GM18867 (cell line): ENCODE results near the gene SUSD3.

ENCODE experiments used
- ATAC-seq: cut with Tn5 transposase; IDR thresholded peaks from one replicate; pipeline ENCODE4 v1.9.1; 2021; ENCODE audit warnings: mild to moderate bottlenecking, moderate library complexity; ENCODE audit not compliant: unreplicated experiment

The SUSD3 gene

DNA sequence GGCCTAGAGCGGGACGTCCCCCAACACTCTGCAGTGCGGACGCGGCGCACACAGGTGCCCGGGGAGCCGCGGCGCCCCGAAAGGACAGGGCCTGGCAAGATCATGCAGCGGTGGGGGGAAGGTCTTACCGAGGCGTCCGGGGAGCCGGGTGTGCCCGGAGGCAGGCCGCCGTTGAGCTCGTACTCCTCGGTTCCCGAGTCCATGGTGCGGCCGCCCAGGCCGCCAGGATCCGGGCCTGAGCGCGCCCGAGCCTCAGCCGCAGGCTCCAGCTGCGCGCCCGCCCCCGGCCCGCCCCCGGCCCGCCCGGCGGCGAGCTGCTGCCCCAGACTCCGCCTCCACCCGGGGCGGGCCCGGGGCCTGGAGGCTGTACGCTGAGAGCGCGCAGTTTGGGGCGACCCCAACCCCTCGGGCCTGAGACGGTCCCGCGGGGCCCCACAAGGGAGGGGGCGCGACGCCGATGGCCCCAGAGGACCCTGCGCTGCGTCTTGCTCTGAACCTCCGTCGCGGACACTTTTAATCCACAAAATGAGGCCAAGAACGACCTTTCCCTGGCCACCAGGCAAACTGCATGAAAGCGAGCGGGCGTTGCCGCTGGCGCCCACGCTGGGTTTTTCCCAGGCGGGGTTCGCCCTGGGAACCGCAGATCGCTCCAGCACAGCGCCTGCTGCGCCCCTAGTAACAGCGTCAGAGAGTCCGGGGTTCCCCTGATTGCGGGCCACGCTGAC is 75.7 kb downstream of the SUSD3 start, which contains the start of gene NINJ1:
Gene NINJ1, minus strand, starts transcription at position 237 of the 725 bp plus-strand sequence. Its CDS starts 34 bp downstream, at position 203.
- ATAC-seq: peak; percentile 79
